Daoy (cell line): Measurements from ENCODE around the gene PCDHB7. TPM values are rescaled to one million over a fixed set of nuclear protein-coding genes. Genes with fewer than 3 reads are reported as not detected.
"Not testable (repeated sequence)": the region's sequence is repeated elsewhere in the genome, so short reads cannot be mapped to it uniquely, and the experiment has no call there.

Experiments
- DNase-seq: peaks from one replicate; pipeline ENCODE4 v3.0.0-alpha.2; 2015; ENCODE audit warnings: low read depth
- total RNA-seq: library from RNA; depleted of rRNA; stranded (reverse); fragments of >200 nt; shearing (Covaris generic); gene quantifications from 2 replicates; pipeline ENCODE4 v1.2.3, GENCODE V29; 2014; rRNA removed

PCDHB7 gene
- 2.6 and 3.9 TPM in 2 replicates for total RNA-seq

- peak; percentile 66 for DNase-seq
These were observed at the start of gene PCDHB7 for GRCh38 chr5:141172381-141173204. Gene PCDHB7, plus strand, starts transcription at chr5:141172644. Its CDS starts 192 bp downstream, at chr5:141172836.

- not testable (repeated sequence) for DNase-seq
These were observed 48.9 kb upstream of the PCDHB7 start for GRCh38 chr5:141123396-141124135.

GRCh38 chr5:141127305-141127704 lies 45.1 kb upstream of the PCDHB7 start:
- no peak for DNase-seq

- peak; percentile 60 for DNase-seq
These were observed 37.3 kb upstream of the PCDHB7 start, which contains the start of gene PCDHB5 for GRCh38 chr5:141135030-141135717. Gene PCDHB5, plus strand, starts transcription at chr5:141135206. Its CDS starts 229 bp downstream, at chr5:141135435.

GRCh38 chr5:141135718-141136266 lies 36.7 kb upstream of the PCDHB7 start:
- DNase-seq, result no peak

- DNase-seq, result not testable (repeated sequence)
These were observed 35.1 kb upstream of the PCDHB7 start for GRCh38 chr5:141137346-141137745.

GRCh38 chr5:141149812-141150211 lies 22.6 kb upstream of the PCDHB7 start, which contains the start of gene PCDHB6:
Gene PCDHB6, plus strand, starts transcription at chr5:141150057. Its CDS starts 201 bp downstream, at chr5:141150258.
- DNase-seq, result peak; percentile 63

GRCh38 chr5:141150224-141150992 lies 22.0 kb upstream of the PCDHB7 start:
- DNase-seq, result peak; percentile 27

GRCh38 chr5:141150993-141151325 lies 21.5 kb upstream of the PCDHB7 start:
- DNase-seq, result no peak

GRCh38 chr5:141151632-141152031 lies 20.8 kb upstream of the PCDHB7 start:
- DNase-seq, result not testable (repeated sequence)

GRCh38 chr5:141152096-141152495 lies 20.3 kb upstream of the PCDHB7 start:
- DNase-seq, result not testable (repeated sequence)

GRCh38 chr5:141155540-141156374 lies 16.7 kb upstream of the PCDHB7 start:
- peak; percentile 72 for DNase-seq

- DNase-seq, result not testable (repeated sequence)
These were observed 15.1 kb upstream of the PCDHB7 start for GRCh38 chr5:141157356-141157755.

- not testable (repeated sequence) for DNase-seq
These were observed 14.5 kb upstream of the PCDHB7 start for GRCh38 chr5:141157901-141158300.

- not testable (repeated sequence) for DNase-seq
These were observed 2.1 kb downstream of the PCDHB7 start for GRCh38 chr5:141174291-141175104.

GRCh38 chr5:141175933-141176332 lies 3.5 kb downstream of the PCDHB7 start:
- no peak for DNase-seq

GRCh38 chr5:141177577-141178191 lies 5.2 kb downstream of the PCDHB7 start, which contains the start of gene PCDHB8:
Gene PCDHB8, plus strand, starts transcription at chr5:141177790. Its CDS starts 245 bp downstream, at chr5:141178035.
- peak; percentile 63 for DNase-seq

GRCh38 chr5:141179371-141179770 lies 6.9 kb downstream of the PCDHB7 start:
- not testable (repeated sequence) for DNase-seq
